Measurements from ENCODE around the gene BZW2. TPM values are rescaled to one million over a fixed set of nuclear protein-coding genes. Genes with fewer than 3 reads are reported as not detected.

BZW2 gene
- total and polyA plus RNA-seq, 2 of the 13 experiments (the other 11 are each of a cell fraction or from before 2014, with no cell fraction given) = 21.8 to 95.2 TPM

- 5% methylated on average over 36 of the region's 58 CpGs for WGBS (ENCODE audit: low lambda C conversion rate)
- H3K36me3 ChIP-seq (replicated peaks in 1 of 2; ENCODE audit: control insufficient read depth in 1 of 2, insufficient read depth in 2 of 2, low read length in 2 of 2) = no peaks in the 10 kb centered on the region
- H3K27ac ChIP-seq (ENCODE audit: extremely low read length, insufficient read depth, low read length) = peak overlapping the region; percentile 17
- ATAC-seq = peak; percentile 73
- H2AFZ ChIP-seq (ENCODE audit: low read length) = peak overlapping the region; percentile 22
- no peaks in the 10 kb centered on the region for H3K79me2 ChIP-seq (ENCODE audit: insufficient read depth, low read length)
- no peaks in the 10 kb centered on the region for H4K20me1 ChIP-seq (ENCODE audit: insufficient read depth, low read length)
- FAIRE-seq = no peak
- CTCF ChIA-PET (ENCODE audit: low intra/inter-chr PET ratio, low total read pairs) = no interaction called here
- peak overlapping the region; percentile 46; the same call in 1 of the 2 replicates for H3K9ac ChIP-seq (ENCODE audit: insufficient read depth, low read depth, low read length)
- DNase-seq (ENCODE audit: low spot score) = peak; percentile 8
- in situ Hi-C loops (cut with HindIII; ENCODE audit: extremely low pct_ligation_motif_present, low pct_unique_long_range_greater_than_20kb) = no loop called here
- POLR2A ChIA-PET = no interaction called here
- H3K4me3 ChIP-seq (replicated peaks in 1 of 3; ENCODE audit: insufficient read depth in 1 of 3, low read depth in 2 of 3, low read length in 3 of 3) = peak overlapping the region; percentile 62 to 80 (median 71); a peak in 5 of 6 replicates
- intact Hi-C loops (cut with micrococcal nuclease; ENCODE audit: unreplicated experiment) = no loop called here
- H3K4me2 ChIP-seq (ENCODE audit: low read depth, low read length) = peak overlapping the region; percentile 89
- BruUV-seq (replicated peaks) = no TSS peak
- peaks cover 0 to 13% of the 10 kb centered on the region in 2 experiments; a peak in 3 of 5 replicates for H3K27me3 ChIP-seq (ENCODE audit: control insufficient read depth in 1 of 2, insufficient read depth in 2 of 2, low read length in 2 of 2)
- H3K9me3 ChIP-seq (ENCODE audit: low read length) = no peaks in the 10 kb centered on the region
- peaks cover 15% of the 10 kb centered on the region; the same call in 1 of the 2 replicates for H3K4me1 ChIP-seq (ENCODE audit: insufficient read depth, low read length)
- no peak for TF ChIP-seq CBX2 (IDR thresholded peaks at IDR 0.05; ENCODE audit: low read depth, low read length)
- TF ChIP-seq CBX2 (CRISPR knock-in tag; IDR thresholded peaks at IDR 0.05; ENCODE audit: low read depth) = 0 out of 2 replicates have a peak, but pooled peaks have one; percentile 36
- TF ChIP-seq HOMEZ (CRISPR knock-in tag; IDR thresholded peaks at IDR 0.05; ENCODE audit: low read depth) = no peak
- TF ChIP-seq PATZ1 (CRISPR knock-in tag; IDR thresholded peaks at IDR 0.05) = peak; percentile 18; the same call in 1 of the 2 replicates
- TF ChIP-seq KDM5B (CRISPR knock-in tag; IDR thresholded peaks at IDR 0.05; ENCODE audit: borderline replicate concordance) = peak; percentile 77
- peak; percentile 47; the same call in 1 of the 2 replicates for TF ChIP-seq ZSCAN21 (CRISPR knock-in tag; IDR thresholded peaks at IDR 0.05; ENCODE audit: borderline replicate concordance)
- TF ChIP-seq CENPT (CRISPR knock-in tag; IDR thresholded peaks at IDR 0.05; ENCODE audit: low read depth) = 0 out of 2 replicates have a peak, but pooled peaks have one; percentile 23
- no peak for TF ChIP-seq ZBTB20 (CRISPR knock-in tag; IDR thresholded peaks at IDR 0.05; ENCODE audit: borderline replicate concordance, low read depth)
- 0 out of 2 replicates have a peak, but pooled peaks have one; percentile 35 for TF ChIP-seq SAFB2 (CRISPR knock-in tag; IDR thresholded peaks at IDR 0.05; ENCODE audit: borderline replicate concordance, low read depth)
- TF ChIP-seq SALL1 (CRISPR knock-in tag; IDR thresholded peaks at IDR 0.05) = peak; percentile 58
- peak; percentile 48; the same call in 1 of the 2 replicates for TF ChIP-seq ARID2 (CRISPR knock-in tag; IDR thresholded peaks at IDR 0.05; ENCODE audit: borderline replicate concordance)
- peak; percentile 49 for TF ChIP-seq MAX (IDR thresholded peaks at IDR 0.05)
- TF ChIP-seq ZNF292 (CRISPR knock-in tag; IDR thresholded peaks at IDR 0.05; ENCODE audit: borderline replicate concordance, low read depth) = peak; percentile 72; the same call in 1 of the 2 replicates
- 0 out of 2 replicates have a peak, but pooled peaks have one; percentile 30 for TF ChIP-seq ZNF770 (CRISPR knock-in tag; IDR thresholded peaks at IDR 0.05)
- no peak for TF ChIP-seq ZMAT5 (CRISPR knock-in tag; IDR thresholded peaks at IDR 0.05; ENCODE audit: borderline replicate concordance, low read depth)
- no peak for TF ChIP-seq ZNF143 (CRISPR knock-in tag; IDR thresholded peaks at IDR 0.05)
Measured at GRCh38 chr7:16753932-16754855, 108.2 kb downstream of the BZW2 start.
